ENCODE results near the gene TTC39A. TPM values are rescaled to one million over a fixed set of nuclear protein-coding genes. Genes with fewer than 3 reads are reported as not detected.
A peak's percentile ranks its signal among the peaks of the same experiment; 100 is the strongest.

Gene TTC39A
- total RNA-seq, 1 experiment from 2014 or later, result not detected

- DNase-seq (ENCODE audit: low read depth), result no peak
Measured at GRCh38 chr1:51297401-51298321, 32.7 kb downstream of the TTC39A start.

GRCh38 chr1:51296383-51297357 lies 33.7 kb downstream of the TTC39A start:
- DNase-seq (ENCODE audit: low read depth), result peak; percentile 73

GRCh38 chr1:51295926-51296325 lies 34.4 kb downstream of the TTC39A start:
- no peak for DNase-seq (ENCODE audit: low read depth)

- peak; percentile 27 for DNase-seq (ENCODE audit: low read depth)
Measured at GRCh38 chr1:51294566-51295184, 35.7 kb downstream of the TTC39A start.

GRCh38 chr1:51293898-51294515 lies 36.4 kb downstream of the TTC39A start:
- DNase-seq (ENCODE audit: low read depth), result no peak

- no peak for DNase-seq (ENCODE audit: low read depth)
Measured at GRCh38 chr1:51290489-51290847, 39.9 kb downstream of the TTC39A start.

GRCh38 chr1:51289676-51290488 lies 40.5 kb downstream of the TTC39A start:
- DNase-seq (ENCODE audit: low read depth), result peak; percentile 39

- DNase-seq (ENCODE audit: low read depth), result no peak
Measured at GRCh38 chr1:51288578-51288977, 41.8 kb downstream of the TTC39A start.

- DNase-seq (ENCODE audit: low read depth), result no peak
Measured at GRCh38 chr1:51287966-51288365, 42.4 kb downstream of the TTC39A start.

GRCh38 chr1:51285055-51285454 lies 45.3 kb downstream of the TTC39A start:
- DNase-seq (ENCODE audit: low read depth), result no peak

- DNase-seq (ENCODE audit: low read depth), result no peak
Measured at GRCh38 chr1:51284487-51284954, 45.8 kb downstream of the TTC39A start.

GRCh38 chr1:51283979-51284378 lies 46.4 kb downstream of the TTC39A start:
- DNase-seq (ENCODE audit: low read depth), result no peak

- no peak for DNase-seq (ENCODE audit: low read depth)
Measured at GRCh38 chr1:51282605-51283004, 47.8 kb downstream of the TTC39A start.

- DNase-seq (ENCODE audit: low read depth), result no peak
Measured at GRCh38 chr1:51281807-51282206, 48.6 kb downstream of the TTC39A start.

- DNase-seq (ENCODE audit: low read depth), result no peak
Measured at GRCh38 chr1:51280321-51280978, 49.9 kb downstream of the TTC39A start.

GRCh38 chr1:51276286-51276685 lies 54.1 kb downstream of the TTC39A start:
- no peak for DNase-seq (ENCODE audit: low read depth)

GRCh38 chr1:51274676-51275075 lies 55.7 kb downstream of the TTC39A start:
- no peak for DNase-seq (ENCODE audit: low read depth)

- DNase-seq (ENCODE audit: low read depth), result no peak
Measured at GRCh38 chr1:51272916-51273315, 57.4 kb downstream of the TTC39A start.

- peak; percentile 60 for DNase-seq (ENCODE audit: low read depth)
Measured at GRCh38 chr1:51270751-51271150, 59.6 kb downstream of the TTC39A start.

GRCh38 chr1:51268634-51269033 lies 61.7 kb downstream of the TTC39A start:
- DNase-seq (ENCODE audit: low read depth), result peak; percentile 15
